ENCODE data around the gene MRPL14. TPM values are rescaled to one million over a fixed set of nuclear protein-coding genes. Genes with fewer than 3 reads are reported as not detected.

Gene MRPL14
- total RNA-seq = 31.3 and 54.1 TPM in 2 replicates

DNA sequence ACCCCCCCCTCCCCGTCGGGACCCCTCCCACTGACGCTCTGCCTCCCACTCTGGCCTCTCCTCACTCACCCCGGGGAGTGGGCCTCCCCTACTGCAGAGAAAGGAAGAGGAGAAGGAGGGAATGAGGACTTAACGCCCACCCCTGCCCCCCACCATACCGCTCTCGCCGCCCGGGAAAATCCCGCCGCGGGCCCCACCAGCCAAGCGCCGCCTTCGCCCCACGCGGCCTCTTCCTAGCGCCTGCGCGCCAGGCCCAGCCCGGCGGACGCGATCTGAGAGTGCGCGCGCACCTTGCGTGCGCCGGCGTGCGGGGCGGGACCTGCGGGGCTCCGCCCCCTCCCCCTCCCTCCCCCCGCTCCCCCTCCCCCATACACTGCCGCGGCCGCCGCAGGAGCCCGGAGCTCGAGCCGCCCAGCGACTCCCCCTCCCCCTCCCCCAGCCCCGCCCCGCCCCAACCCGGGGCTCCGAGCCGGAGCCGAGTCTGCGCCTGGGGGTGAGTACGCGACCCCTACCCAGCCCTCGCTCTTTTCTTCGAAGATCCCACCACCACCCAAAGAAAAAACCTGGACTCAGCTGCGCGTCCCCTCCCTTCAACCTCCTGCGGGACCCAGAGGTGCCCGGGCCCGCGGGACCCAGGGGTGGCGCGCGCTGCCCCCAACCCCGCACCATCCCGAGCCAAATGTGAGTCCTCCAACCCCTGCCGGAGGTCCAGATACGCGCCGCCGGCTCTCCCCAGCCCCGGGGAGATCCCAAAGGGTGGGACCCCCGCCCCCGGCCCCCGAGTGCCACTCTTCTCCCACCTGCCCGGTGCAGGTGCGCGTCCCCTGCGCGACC is at the start of gene MRPL14, which contains the start of gene TMEM63B:
MRPL14 (minus strand) TSS at position 267 of the 834 bp plus-strand sequence. CDS start 10,841 bp downstream, outside the sequence.
TMEM63B (plus strand) TSS at position 369 of the 834 bp plus-strand sequence. CDS start 7,031 bp downstream, outside the sequence.

DNA sequence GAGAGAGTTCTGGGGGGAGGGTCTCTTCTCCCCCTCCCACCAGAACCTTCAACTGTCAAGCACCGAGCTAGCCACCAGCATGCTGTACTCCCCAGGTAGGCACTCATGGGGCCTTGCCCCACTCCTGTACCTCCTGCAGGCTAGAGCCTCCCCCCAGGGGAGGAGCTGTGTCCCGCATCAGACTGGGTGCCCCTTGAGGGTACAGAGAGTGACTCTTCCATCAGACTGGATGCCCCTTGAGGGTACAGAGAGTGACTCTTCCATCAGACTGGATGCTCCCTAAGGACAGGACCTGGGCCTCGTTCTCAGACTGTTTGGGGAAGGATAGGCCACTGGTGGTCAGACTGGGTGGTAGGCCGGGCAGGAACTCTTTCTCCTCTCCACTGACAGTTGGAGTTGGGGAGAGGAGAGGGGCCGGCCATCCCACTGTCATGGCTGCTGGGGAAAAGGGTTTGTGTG is 31.5 kb upstream of the MRPL14 start, which contains the start of gene CAPN11:
CAPN11 (plus strand) TSS at position 51 of the 459 bp plus-strand sequence; CDS start at position 80, 29 bp downstream.

Other genes starting within 250 kb of the MRPL14 start
- 17.5 and 24.8 TPM in 2 replicates for gene TMEM63B, start 102 bp upstream of the MRPL14 start, total RNA-seq
- gene CAPN11, start 31.4 kb upstream of the MRPL14 start, total RNA-seq = under 0.01 TPM in 1 of 2 replicates, not detected in the other
- not detected in 2 replicates for gene MYMX, start 89.5 kb upstream of the MRPL14 start, total RNA-seq
- gene SLC29A1, start 96.1 kb upstream of the MRPL14 start, total RNA-seq = 3.2 and 4.7 TPM in 2 replicates
- 289 and 353 TPM in 2 replicates for gene HSP90AB1, start 119.6 kb upstream of the MRPL14 start, total RNA-seq
- gene SLC35B2, start 130.1 kb upstream of the MRPL14 start, total RNA-seq = 55.2 and 80.9 TPM in 2 replicates
- gene NFKBIE, start 138.1 kb upstream of the MRPL14 start, total RNA-seq = 3.3 TPM in 2 replicates
- gene TMEM151B, start 143.0 kb upstream of the MRPL14 start, total RNA-seq = under 0.01 TPM in 2 replicates
- 16.2 and 24.6 TPM in 2 replicates for gene AARS2, start 185.9 kb upstream of the MRPL14 start, total RNA-seq
- gene SPATS1, start 215.2 kb upstream of the MRPL14 start, total RNA-seq = 0.16 TPM in 1 of 2 replicates, not detected in the other

Measured in bronchial smooth muscle cell (primary cell).